ENCODE data around the gene C11orf24.

DNA sequence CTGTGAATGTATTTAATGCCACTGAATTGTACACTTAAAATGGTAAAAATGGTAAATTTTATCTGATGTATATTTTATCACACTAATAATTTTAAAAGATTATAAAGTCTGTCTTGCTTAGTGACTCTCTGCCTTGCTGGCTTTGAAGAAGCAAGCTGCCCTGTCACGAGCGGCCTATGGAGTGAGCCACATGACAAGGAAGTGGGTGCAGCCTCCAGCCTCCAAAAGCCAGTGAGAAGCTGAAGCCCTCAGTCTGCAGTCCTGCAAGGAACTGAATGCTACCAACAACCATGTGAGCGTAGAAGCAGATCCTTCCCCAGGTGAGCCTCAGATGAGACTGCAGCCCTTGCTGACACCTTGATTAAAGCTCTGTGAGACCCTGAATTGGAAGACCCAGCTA is 20.0 kb downstream of the C11orf24 start:
- TF ChIP-seq CBX5 (IDR thresholded peaks at IDR 0.05; ENCODE audit: low read depth) (no peak), POU2F2 (IDR thresholded peaks at IDR 0.05; ENCODE audit: borderline replicate concordance, low read depth, low read length) (no peak)
- TF ChIP-seq, protein P1, sequence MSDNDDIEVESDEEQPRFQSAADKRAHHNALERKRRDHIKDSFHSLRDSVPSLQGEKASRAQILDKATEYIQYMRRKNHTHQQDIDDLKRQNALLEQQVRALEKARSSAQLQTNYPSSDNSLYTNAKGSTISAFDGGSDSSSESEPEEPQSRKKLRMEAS (IDR thresholded peaks at IDR 0.05; ENCODE audit: low read depth, low read length): no peak
